HL-60 (cell line): Measurements from ENCODE around the gene COL6A3.

Experiments used
- CTCF ChIP-seq: IDR thresholded peaks from one replicate; pipeline ENCODE4 v1.5.1; 2011; ENCODE audit warnings: low read length, control low read depth, inconsistent platforms; ENCODE audit not compliant: insufficient read depth
- GABPA ChIP-seq: IDR thresholded peaks from 2 replicates; pipeline ENCODE4 v1.6.1; 2012; ENCODE audit warnings: low read depth

- no peak for TF ChIP-seq CTCF
- TF ChIP-seq GABPA, result no peak
Observed at GRCh38 chr2:237437566-237437965, 23.6 kb upstream of the COL6A3 start.
